ENCODE data around the gene PIK3R3. TPM values are rescaled to one million over a fixed set of nuclear protein-coding genes. Genes with fewer than 3 reads are reported as not detected.
A peak's percentile ranks its signal among the peaks of the same experiment; 100 is the strongest.

PIK3R3 gene
- total and polyA plus RNA-seq, 9 of the 15 experiments (the other 6 are each of a cell fraction or from before 2014, with no cell fraction given) = 1.4 to 7.7 (median 4.6) TPM

- TF ChIP-seq ATF3 (IDR thresholded peaks at IDR 0.05) (no peak), ATF3 (CRISPR knock-in tag; conservative IDR thresholded peaks at IDR 0.05) (no peak), ZNF445 (CRISPR knock-in tag; IDR thresholded peaks at IDR 0.05; ENCODE audit: low read depth) (0 out of 2 replicates have a peak, but pooled peaks have one; percentile 23), ZNF121 (CRISPR knock-in tag; conservative IDR thresholded peaks at IDR 0.05) (peak; percentile 15; the same call in 1 of the 2 replicates)
Observed at GRCh38 chr1:46036894-46037839, 95.3 kb downstream of the PIK3R3 start (continued).

DNA sequence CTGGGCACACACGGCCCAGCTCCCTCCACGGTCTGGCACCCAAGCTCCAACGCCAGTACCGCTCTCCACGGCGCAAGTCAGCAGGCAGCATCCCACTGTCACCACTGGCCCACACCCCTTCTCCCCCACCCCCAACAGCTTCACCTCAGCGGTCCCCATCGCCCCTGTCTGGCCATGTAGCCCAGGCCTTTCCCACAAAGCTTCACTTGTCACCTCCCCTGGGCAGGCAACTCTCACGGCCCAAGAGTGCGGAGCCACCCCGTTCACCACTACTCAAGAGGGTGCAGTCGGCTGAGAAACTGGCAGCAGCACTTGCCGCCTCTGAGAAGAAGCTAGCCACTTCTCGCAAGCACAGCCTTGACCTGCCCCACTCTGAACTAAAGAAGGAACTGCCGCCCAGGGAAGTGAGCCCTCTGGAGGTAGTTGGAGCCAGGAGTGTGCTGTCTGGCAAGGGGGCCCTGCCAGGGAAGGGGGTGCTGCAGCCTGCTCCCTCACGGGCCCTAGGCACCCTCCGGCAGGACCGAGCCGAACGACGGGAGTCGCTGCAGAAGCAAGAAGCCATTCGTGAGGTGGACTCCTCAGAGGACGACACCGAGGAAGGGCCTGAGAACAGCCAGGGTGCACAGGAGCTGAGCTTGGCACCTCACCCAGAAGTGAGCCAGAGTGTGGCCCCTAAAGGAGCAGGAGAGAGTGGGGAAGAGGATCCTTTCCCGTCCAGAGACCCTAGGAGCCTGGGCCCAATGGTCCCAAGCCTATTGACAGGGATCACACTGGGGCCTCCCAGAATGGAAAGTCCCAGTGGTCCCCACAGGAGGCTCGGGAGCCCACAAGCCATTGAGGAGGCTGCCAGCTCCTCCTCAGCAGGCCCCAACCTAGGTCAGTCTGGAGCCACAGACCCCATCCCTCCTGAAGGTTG is 97.6 kb downstream of the PIK3R3 start:
- H3K4me2 ChIP-seq (ENCODE audit: insufficient read depth, low read length) = no peak overlapping the region
- H3K36me3 ChIP-seq (ENCODE audit: control insufficient read depth, insufficient read depth, low read length) = peaks cover 33% of the 10 kb centered on the region; the same call in 1 of the 3 replicates
- peak; percentile 60 for TF ChIP-seq POLR2G (IDR thresholded peaks at IDR 0.05; ENCODE audit: low read depth, low read length)
- TF ChIP-seq CSDE1 (IDR thresholded peaks at IDR 0.05) = no peak
- in situ Hi-C loops (cut with MboI) (loop anchor here (5.0 kb wide), 1 partner anchor 142 kb away; the partner anchor contains the start of genes P3R3URF and TSPAN1), intact Hi-C loops (cut with micrococcal nuclease) (no loop called here)
- peaks cover 10 to 12% of the 10 kb centered on the region in 2 experiments; a peak in 4 of 5 replicates for H3K4me1 ChIP-seq (replicated peaks in 1 of 2; ENCODE audit: control insufficient read depth in 2 of 2, insufficient read depth in 2 of 2, low read length in 2 of 2)
- no peaks in the 10 kb centered on the region for H3K79me2 ChIP-seq (ENCODE audit: control insufficient read depth, insufficient read depth, low read length)
- H3K4me3 ChIP-seq = no peak overlapping the region
- BruUV-seq (replicated peaks) = no TSS peak
- FAIRE-seq (no peak), DNase-seq (ENCODE audit: extremely low read depth in 1 of 4, low spot score in 3 of 4) (no peak), ATAC-seq (no peak)
- no peak overlapping the region for H2AFZ ChIP-seq (ENCODE audit: low read depth, low read length)
- ChIA-PET CTCF (ENCODE audit: low intra/inter-chr PET ratio) (interaction anchor here (4.4 to 5.8 kb wide), 2 partner anchors 145 to 189 kb away, joined by 32 to 157 read pairs; no protein-coding TSS in a partner anchor), POLR2A (interaction anchor here (0.7 to 4.1 kb wide), 8 partner anchors 11 to 362 kb away, joined by 3 to 29 read pairs (median 4); partner anchors contain the start of gene PIK3R3)
- no peaks in the 10 kb centered on the region for H3K9me3 ChIP-seq (replicated peaks; ENCODE audit: control insufficient read depth, insufficient read depth, low read depth, low read length)
- no peaks in the 10 kb centered on the region for H3K27me3 ChIP-seq (ENCODE audit: control insufficient read depth in 2 of 2, insufficient read depth in 2 of 2, low read length in 2 of 2)
- H3K9me1 ChIP-seq (ENCODE audit: control insufficient read depth, insufficient read depth, low read length) = no peaks in the 10 kb centered on the region
- H3K27ac ChIP-seq (ENCODE audit: extremely low read depth, low read depth, low read length) = no peak overlapping the region
- 90% methylated on average over 26 of the region's 27 CpGs for WGBS (ENCODE audit: insufficient coverage, low coverage, missing lambda C conversion rate)
- 0 out of 2 replicates have a peak, but pooled peaks cover 8% of the 10 kb centered on the region for H4K20me1 ChIP-seq (replicated peaks; ENCODE audit: control insufficient read depth, insufficient read depth, low read length)
- H3K9ac ChIP-seq (ENCODE audit: insufficient read depth in 1 of 2, low read depth in 2 of 2, low read length in 2 of 2) = peak overlapping the region in 1 of 2 experiments; percentile 47; a peak in 1 of 4 replicates

All from K562 (cell line).